HG03066 (cell line): ENCODE measurements around the gene NOX4.
"Not testable (repeated sequence)": the region's sequence is repeated elsewhere in the genome, so short reads cannot be mapped to it uniquely, and the experiment has no call there.

Source experiments
- ATAC-seq: cut with Tn5 transposase; IDR thresholded peaks from one replicate; pipeline ENCODE4 v1.9.1; 2021; ENCODE audit warnings: low read depth; ENCODE audit not compliant: unreplicated experiment

The NOX4 gene

GRCh38 chr11:89463266-89463780 is 27.9 kb downstream of the NOX4 start:
- ATAC-seq = no peak

- no peak for ATAC-seq
Measured at GRCh38 chr11:89458716-89459115, 32.5 kb downstream of the NOX4 start.

DNA sequence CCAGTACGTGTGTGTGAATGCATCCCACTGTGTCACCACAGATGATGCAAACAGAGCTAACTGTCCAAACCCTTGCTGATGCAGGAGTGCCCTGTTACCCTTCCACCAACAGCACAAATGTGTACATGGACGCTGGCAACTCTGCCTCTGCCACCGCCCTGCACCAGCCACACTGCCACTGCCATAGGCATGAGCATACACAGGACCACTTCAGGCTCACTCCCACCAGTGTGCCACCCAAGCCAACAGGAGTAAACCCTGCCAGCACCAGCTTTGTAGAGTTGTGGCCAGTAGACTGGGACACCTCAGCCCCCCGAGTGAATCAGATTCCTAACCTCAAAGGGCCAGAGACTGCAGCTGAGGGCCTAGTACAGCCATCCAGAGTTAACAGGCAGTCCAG is 34.0 kb downstream of the NOX4 start:
- no peak for ATAC-seq

- no peak for ATAC-seq
Measured at GRCh38 chr11:89456681-89457080, 34.5 kb downstream of the NOX4 start.

GRCh38 chr11:89452780-89453179 is 38.4 kb downstream of the NOX4 start:
- no peak for ATAC-seq

- no peak for ATAC-seq
Measured at GRCh38 chr11:89447845-89448244, 43.3 kb downstream of the NOX4 start.

DNA sequence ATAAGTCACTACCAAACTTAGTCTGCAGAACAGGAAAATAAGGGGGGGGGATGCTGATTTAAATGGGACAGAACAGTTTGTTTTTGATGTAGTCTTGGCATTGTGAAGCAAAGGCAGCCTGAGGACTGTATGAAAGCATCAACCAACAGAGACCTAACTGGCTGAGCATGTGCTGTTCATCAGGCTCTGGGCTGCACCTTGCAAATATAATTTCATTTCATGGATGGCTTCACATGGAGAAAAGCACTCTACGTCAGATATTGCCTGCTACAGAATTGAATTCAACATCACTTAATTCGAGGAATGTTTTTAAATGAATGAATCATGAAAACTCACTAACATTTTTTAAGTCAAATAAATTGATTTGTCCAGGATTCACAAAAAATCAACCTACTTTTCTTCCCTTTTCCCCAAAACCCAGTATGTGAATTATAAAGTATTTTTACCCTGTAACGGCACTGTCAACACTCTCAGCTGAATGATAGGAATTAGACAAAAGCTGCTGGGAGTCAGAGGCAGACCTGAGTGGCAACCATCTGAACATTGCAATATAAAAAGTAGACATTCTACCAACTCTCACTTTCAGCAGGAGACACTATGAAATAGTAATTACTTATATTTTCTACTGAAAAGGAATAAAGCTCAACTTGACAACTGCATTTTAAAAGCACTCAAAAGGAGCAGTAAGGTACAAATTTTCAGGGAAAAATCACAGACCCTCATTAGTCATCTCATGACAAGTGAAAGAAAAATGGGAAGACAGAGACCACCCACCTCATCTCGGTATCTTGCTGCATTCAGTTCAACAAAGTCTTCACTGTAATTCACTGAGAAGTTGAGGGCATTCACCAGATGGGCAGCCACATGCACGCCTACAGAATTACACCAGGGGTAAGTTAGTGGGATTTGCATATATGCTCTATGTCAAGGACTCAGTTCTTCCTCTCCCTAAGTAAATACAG is 47.5 kb downstream of the NOX4 start:
- ATAC-seq = no peak

DNA sequence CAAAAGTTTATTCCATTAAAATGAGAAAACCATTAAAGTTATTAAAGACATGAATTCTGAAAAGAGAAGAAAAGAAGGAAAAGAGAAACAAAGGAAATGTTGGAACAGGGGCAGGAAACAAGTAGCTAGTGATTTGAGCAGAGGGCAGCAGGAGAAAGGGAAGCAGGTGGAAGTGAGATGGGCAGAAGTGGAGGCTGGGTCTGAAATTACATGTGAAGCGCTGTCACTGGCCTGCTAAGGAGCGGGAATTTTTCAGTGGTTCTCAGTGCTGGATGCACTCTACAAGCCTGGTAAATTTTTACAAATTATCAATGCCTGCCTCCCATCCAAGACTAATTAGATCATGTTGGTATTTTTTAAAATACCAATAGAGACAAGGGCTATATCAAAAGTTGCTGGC is 48.4 kb downstream of the NOX4 start:
- ATAC-seq = no peak

- no peak for ATAC-seq
Measured at GRCh38 chr11:89441606-89442005, 49.6 kb downstream of the NOX4 start.

DNA sequence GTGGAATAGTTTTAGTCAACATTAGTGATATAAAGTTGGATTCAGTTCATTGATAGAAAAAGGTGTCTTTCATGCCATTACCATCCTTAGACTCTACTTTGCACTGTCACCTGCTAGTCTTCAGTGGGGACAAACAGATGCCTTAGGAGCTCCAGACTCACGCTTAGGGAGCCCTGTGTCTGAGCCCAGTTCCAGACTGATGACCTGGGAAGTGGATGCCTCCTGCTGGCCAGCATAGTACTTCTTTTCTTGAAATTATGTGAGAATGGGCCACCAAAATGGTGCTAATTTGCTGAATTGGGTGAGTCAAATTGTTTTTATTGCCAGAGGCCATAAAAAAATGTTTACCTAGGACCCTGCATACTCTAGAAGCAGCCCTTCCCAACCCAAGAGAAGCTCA is 53.9 kb downstream of the NOX4 start:
- no peak for ATAC-seq

DNA sequence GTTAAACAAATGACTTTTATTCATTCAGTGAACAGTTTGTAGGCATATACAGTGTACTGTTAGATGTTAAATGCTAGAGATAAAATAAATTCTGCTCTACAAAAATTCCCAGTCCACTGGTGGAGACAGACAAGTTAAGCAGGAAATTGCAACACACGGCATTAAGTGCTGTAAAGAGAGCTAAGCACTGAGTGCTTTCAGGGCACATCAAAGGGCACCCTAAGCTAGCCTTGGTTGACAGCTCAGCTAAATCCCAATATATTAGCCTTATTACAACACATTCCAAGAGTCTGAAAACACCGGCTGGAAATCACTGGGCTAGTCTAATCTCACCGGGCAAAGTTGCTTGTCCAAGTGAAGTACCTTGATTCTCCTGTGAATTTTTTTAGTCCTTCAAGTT is 55.1 kb downstream of the NOX4 start:
- ATAC-seq = no peak

GRCh38 chr11:89433278-89433677 is 57.9 kb downstream of the NOX4 start:
- no peak for ATAC-seq

- not testable (repeated sequence) for ATAC-seq
Measured at GRCh38 chr11:89432182-89432581, 59.0 kb downstream of the NOX4 start.

GRCh38 chr11:89426501-89426900 is 64.7 kb downstream of the NOX4 start:
- not testable (repeated sequence) for ATAC-seq

GRCh38 chr11:89421718-89422117 is 69.5 kb downstream of the NOX4 start:
- ATAC-seq = no peak

DNA sequence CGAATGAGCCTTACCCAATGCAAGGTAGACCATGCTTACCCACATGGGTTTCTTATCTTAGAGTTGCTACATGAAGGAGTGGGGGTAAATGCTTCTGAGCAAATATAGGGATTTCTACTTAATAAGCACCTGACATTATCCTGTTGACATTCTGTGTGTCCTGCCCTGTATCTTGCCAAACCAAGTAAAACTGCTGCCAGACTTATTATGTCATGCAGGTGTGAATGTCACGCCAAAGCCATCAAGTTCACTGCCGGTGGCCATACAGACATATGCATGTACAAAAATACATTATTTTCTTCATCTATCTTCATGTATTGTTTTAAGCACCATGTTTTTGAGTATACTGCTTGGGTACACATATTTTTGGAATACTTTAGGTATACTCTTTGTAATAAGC is 70.2 kb downstream of the NOX4 start:
- ATAC-seq = no peak

DNA sequence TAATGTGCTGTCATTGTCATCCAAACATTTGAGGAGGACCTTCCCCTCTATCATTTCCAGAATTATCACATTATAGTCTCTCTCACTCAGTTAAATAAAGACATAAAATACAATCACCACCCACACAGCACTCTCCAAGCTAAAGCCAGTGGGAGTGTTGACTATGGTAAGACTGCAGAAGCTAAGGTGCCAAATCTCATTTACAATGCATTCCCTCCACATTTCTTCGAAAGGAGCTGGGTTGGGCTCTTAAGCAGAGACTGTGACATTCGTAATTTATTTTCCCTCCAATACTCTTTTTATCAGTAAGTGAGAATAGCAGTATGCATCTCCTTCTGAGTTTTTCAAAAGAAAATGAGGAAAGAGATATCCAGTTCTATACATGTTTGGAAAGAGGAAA is 74.2 kb downstream of the NOX4 start:
- no peak for ATAC-seq

DNA sequence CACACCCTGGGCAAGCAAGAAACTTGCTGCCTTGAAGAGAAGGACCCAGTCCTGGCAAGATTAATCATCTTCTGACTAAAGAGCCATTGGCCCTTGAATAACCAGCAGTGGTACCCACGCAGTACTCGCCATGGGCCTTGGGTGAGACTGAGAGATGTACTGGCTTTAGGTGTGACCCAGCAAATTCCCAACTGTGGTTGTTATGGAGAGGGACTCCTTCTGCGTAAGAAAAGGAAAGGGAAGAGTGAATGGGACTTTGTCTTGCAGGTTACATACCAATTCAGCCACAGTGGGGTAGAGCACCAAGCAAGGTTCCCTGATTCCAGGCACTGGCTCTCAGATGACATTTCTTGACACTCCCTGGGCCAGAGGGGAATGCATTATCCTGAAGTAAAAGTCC is 80.1 kb downstream of the NOX4 start:
- not testable (repeated sequence) for ATAC-seq

GRCh38 chr11:89410666-89411065 is 80.5 kb downstream of the NOX4 start:
- not testable (repeated sequence) for ATAC-seq

DNA sequence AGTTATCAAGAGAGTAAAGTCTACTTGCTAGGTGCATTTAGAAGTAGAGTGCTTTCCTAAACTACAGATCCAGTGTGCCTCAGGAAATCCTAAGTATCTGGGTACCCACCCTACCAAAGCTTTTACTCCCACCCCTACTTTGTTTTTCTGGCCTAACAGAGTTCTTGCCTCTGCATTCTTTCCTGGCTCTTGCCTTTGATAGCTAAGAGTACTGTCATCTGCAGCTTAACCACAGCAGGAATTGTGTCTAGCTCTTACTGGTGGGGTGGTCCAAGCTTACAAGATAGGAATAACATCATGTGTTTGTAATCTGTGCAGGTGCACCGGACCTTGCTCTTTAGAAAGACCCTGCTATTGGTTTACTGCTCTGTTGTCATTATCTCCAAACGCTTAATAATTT is 82.7 kb downstream of the NOX4 start:
- ATAC-seq = not testable (repeated sequence)

- ATAC-seq = no peak
Measured at GRCh38 chr11:89405629-89406028, 85.5 kb downstream of the NOX4 start.

GRCh38 chr11:89391654-89392053 is 99.5 kb downstream of the NOX4 start:
- not testable (repeated sequence) for ATAC-seq
